ENCODE measurements around the gene BRI3BP.

The BRI3BP gene, protein sequence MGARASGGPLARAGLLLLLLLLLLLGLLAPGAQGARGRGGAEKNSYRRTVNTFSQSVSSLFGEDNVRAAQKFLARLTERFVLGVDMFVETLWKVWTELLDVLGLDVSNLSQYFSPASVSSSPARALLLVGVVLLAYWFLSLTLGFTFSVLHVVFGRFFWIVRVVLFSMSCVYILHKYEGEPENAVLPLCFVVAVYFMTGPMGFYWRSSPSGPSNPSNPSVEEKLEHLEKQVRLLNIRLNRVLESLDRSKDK

DNA sequence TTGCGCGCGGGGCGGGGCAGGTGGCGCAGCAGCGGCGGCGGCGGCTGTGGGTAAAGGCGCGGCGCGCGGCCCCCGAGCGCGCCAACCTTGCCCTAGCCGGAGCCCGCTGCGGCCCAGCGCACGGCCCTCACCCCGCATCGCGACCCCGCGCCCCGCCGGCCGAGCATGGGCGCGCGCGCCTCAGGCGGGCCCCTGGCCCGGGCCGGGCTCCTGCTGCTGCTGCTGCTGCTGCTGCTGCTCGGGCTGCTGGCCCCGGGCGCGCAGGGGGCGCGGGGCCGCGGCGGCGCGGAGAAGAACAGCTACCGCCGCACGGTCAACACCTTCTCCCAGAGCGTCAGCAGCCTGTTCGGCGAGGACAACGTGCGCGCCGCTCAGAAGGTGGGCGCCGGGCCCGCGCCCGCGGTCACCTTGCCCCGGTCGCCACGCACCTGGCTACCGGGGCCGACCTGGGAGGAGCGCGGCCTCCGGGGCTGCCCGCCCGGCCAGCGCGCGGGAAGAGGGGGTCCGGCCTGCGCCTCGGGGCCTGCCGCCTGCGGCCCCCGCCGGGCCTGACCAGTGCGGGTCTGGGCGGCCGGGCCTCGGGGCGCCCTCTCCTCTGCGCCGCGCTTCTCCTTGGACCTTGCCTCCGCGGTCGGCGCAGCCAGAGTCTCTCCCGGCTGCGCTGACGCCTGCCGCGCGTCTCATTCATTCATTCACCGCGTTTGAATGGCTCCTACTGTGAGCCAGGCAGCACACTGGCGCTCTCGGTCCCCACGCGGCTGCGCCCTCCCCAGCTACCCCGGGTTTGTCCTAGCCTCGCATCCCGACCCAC, at the start of gene BRI3BP:
Gene BRI3BP, plus strand, starts transcription at position 20 of the 811 bp plus-strand sequence. Its CDS starts 146 bp downstream, at position 166.
- peak; percentile 9 for DNase-seq

DNA sequence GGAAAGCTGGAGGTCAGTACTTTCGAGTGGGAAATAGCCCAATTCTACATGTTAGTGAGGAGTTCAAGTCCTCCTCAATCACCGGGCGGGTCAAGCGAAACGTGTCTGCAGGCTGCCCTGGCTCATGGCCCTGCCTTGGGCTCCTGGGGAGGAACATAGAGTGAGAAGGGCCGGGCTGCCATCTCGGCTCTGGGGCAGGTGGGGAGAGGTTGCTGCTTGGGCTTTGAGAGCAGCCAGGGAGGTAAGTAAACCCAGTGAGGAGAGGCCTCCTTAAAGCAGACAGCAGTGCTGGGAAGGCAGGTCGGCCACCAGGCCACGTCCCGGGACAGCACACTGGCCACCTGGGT, 47.0 kb upstream of the BRI3BP start:
- no peak for DNase-seq

DNA sequence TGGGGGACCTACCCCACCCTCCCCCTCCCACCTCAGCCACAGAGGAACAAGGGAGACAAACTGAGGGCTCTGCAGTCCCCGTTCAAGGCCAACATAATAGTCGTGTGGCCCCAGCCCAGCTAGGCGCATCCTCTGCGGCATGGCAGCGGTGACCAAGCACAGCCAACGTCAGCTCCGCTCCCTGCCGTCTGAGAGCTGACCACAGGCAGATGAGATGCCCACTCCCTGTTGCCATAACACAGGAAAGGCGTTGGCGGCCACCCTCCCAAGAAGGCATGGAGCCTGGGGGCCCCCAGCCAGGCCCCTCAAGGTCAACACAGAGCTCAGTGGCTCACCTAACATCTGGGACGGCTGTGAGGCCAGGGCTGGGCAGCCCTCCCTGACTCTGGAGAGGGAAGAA, 46.4 kb upstream of the BRI3BP start:
- no peak for DNase-seq

DNA sequence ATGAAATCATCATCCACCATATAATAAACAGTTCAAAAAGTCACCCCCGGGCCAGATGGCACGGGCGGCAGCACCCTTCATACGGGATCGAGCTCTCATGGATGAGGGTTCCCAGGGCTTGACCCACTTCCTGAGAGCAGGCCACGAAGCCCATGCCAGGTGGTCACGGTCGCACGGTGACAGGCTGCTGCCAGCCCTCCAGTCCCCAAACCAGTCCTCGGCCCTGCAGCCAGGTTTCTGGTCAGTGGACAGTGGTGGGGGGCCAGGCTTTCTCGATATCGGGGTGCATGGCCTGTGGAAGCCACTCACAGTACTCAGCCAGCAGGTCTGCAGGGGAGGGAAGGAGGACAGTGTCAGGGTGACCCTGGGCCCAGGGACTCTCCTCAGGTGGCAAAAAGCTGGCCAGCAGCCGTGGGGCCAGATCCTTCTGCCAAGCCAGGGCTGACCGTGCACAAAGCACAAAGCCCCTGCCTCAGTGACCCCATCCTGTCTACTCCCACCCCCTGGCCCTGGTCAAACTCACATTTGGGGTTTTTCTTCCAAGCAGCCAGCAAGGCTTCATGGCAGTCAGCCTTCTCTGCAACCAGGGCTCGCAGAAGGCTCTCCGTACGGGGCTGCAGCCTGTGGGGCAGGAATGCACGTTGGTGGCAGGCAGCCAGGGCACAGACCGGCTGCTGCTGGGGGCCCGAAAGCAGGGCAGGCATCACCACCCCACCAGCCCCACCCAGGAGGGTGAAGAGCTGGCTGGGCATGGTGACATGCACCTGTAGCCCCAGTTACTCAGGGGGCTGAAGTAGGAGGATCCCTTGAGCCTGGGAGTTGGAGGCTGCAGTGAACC, 45.7 kb upstream of the BRI3BP start:
- no peak for DNase-seq

DNA sequence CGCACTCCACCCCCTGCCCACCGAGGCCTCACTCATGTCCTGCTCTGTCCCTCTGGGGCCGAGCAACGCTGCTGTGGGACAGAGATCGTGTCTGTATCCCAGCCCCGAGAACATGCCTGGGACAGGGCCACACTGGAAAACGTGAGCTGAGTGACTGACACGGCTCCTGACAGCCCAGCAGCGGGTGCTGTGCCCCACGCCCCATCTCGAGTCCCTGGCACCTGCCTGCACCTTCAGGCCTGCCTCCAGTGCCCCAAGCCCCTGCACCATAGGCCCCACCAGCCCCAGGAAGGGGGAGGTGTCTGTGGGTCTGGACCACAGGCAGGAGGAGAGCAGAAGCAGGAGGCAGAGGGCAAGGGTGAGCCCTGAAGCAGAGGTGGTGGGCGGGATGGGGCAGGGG, 44.4 kb upstream of the BRI3BP start:
- no peak for DNase-seq

DNA sequence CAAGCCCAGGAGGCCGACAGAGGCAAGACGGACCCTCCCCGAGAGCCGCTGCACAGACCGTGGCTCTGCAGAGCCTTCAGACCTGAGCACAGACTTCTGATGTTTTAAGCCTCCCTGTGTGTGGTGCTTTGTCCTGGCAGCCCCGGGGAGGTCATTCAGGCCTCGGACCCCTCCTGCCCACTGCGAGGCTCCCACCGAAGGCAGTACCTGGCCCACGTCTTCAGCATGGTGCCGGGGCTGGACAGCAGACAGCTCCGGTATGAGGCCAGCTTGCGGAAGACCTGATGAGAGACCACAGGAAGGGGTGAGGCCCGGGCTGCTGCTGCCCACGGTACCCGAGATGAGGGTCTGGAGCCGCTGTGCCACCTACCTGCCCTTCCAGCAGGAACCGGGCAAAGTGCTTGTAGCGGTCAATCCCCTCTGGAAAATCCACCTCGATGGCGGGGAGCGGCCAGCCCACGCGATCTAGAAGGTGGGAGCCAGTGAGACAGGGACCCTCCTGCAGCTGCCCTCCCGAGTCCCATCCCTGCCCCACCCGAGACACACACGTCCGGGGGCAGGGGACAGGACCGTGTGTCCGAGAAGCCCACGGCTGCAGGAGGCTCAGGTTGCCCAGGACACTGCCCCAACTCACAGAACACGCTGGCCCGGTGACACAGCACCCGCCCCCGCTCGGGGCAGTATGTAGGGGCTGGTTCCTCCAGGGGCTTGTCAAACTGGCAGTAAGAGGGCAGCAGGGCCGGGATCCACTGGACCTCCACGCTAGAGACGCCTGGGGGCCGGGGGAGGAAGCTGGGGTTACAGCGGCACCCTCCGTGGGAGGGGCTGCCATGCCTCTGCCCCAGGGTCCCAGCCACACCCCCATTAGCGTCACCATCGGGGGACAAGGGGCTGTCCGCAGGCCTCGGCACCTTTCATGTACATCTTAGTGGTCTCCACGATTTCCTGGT, 43.4 kb upstream of the BRI3BP start:
- no peak for DNase-seq

DNA sequence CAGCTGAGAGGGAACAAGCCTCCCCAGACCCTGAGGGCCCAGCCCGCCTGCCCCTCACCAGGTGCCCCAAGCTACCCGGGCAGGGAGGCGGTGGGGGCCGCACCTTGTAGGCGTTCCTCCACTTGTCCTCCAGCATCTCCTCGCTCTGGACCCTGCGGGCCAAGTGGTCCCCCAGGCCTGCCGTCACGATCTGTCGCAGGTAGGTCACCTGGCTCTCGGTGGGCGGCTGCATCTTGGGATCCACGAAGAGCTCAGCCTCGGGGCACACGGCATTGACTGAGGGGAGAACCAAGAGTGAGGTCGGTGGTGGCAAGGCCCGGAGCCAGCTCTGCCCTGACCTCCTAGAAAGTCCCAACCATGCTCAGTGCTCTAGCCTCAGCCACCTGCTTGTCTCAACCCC, 41.1 kb upstream of the BRI3BP start:
- no peak for DNase-seq

DNA sequence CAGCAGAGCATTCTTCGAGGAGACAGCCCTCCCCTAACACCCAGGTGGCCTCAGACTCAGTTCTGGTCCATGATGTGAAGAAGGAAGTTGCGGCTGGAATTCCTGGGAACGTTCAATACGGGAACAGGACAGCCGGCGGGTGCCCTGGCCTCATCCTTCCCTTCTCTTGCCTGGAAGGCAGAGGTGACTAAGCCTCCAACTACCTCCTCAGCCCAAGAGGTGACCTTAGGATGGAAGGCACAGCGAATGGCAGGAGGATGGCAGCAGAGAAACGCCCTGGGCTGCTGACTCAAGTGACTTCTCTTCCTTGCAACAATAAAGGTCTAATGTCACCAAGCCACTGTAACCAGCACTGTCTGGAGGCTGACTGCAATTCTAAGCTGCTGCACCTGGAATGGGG, 40.6 kb upstream of the BRI3BP start:
- no peak for DNase-seq

DNA sequence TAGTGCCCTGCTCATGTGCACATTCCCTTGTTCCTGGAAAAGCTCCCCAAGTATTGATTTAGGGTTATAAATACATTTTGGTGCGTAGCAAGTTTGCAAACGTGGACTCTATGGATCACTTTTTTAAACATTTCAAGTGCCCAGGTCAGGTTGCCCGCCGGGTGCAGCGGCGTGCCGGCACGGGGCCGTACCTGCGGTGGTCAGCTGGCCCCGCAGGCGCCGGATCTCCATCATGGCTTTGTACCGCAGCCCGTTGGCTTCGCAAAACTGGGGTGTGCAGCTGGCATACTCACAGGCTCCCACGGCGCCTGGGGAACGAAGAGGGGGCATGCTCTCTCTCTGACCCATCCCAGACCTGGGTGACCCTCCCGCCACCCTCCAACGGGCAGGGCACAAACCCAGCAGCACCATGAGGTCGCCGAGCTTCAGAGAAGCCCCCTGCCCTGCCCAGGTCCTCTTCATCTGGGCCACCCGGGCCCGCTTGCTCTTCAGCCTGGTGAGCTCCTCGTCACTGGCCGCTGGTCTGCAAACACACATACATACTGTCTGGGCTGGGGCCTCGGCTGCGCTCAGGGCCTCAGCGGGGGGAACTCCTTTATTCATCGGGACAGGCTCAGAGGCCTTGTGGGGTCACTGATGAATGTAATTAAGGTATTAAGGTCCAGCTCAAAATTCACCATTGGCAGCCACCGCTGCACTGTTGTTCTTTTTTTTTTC, 39.6 kb upstream of the BRI3BP start:
- DNase-seq = no peak

DNA sequence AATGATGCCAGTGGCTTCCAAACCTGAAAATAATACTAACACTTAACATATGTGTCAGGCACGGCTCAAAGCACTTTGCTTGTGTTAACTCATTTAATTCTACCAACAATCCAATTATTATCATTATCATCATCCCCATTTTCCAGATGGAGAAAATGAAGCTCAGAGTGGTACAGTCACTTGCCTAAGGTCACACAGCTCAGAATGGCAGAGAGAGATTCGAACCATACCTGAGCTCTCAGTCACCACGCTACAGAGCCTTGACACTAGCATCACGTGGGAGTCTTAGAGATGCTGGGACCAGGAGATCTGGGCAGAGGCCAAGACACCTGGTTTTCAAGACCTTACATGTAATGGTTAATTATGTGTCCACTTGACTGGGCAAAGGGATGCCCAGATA, 38.7 kb upstream of the BRI3BP start:
- DNase-seq = no peak

DNA sequence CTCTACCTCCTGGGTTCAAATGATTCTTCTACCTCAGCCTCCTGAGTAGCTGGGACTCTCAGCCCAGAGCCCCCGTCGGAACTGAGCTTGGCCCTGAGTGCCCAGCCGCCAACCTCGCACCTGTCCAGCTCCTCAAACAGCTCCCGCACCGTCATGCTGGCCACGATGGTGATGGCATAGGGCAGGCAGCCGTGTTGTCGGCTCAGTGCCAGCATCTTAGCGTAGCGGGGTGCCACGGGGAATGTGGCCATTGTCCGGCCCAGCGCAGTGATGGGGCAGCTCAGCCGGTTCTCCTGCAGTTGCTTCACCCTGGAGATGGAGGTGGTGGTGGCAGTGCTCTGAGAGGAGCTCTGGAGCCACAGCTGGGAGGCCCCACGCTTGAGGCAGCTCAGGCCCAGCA, 36.9 kb upstream of the BRI3BP start:
- DNase-seq = no peak

DNA sequence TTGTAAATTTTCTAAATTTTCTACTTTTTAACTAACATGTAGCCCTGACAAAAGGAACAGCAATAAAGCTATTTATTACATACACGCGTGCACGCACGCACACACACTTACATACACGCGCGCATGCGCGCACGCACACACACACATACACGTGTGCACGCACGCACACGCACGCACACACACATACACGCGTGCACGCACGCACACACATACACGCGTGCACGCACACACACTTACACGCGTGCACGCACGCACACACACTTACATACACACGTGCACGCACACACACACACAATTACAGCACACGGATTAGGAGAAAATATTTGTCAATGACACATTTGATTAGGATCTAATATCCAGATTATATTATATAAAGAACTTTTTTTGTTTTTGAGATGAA, 32.4 kb upstream of the BRI3BP start:
- DNase-seq = no peak

DNA sequence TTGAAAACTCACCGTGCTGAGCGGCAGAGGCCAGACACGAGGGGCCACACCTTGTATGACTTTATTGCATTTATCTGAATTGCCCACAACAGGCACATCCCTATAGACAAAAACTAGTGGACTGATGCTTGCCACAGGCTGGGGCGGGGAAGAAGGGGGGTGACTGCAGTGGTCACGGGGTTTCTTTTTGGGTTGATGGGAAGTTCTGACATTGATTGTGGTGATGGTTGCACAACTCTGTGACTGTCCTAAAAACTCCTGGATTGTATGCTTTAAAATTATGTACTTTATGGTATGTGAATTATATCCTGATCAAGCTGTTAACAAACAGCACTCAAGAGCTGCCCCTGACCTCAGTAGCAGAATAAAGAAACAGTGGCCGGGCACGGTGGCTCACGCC, 30.2 kb upstream of the BRI3BP start:
- no peak for DNase-seq

DNA sequence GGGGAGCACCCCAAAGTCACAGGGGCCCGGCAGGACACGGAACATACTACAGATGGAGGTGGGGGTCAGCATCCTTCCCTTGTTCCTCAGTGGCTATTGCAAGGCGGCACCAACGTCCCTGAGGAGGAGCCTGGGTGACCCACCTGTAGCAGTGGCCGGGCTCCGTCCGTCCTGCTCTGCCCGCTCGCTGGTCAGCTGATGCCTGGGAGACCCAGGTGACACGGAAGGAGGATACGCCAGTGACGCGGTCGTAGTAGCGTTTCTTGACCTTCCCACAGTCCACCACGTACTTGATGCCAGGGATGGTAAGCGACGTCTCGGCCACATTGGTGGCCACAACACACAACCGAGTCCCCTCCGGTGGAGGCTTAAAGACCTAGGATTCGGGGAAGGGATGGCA, 29.2 kb upstream of the BRI3BP start:
- DNase-seq = no peak

DNA sequence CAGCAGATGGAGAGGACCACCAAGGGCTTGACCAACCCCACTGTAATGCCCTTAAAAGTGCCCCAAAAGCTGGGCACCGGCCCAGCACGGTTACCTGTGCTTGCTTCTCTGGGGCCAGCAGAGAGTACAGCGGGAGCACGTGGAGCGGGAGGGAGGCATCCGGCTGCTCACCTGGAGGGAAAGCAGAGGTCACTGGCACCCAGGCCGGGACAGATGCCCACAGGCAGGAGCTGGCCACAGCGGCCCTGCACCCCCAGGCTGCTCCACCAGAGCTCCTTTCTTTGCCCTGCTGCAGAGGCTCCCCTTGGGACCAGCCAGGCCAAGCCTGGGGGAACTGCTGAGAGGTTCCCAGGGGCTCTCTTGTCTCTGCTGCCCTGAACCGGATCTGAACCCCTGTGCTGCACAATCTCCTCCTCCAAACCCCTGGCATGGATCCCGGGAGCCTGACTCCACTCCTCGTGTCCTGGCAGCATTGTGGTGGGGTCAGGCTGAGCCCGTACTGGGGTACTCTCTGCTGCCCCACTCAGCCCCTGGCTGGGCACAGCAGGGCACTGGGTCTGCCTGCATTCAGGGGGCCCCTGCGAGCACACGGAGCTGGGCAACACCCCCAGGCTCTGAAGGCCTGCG, 28.5 kb upstream of the BRI3BP start:
- DNase-seq = no peak

DNA sequence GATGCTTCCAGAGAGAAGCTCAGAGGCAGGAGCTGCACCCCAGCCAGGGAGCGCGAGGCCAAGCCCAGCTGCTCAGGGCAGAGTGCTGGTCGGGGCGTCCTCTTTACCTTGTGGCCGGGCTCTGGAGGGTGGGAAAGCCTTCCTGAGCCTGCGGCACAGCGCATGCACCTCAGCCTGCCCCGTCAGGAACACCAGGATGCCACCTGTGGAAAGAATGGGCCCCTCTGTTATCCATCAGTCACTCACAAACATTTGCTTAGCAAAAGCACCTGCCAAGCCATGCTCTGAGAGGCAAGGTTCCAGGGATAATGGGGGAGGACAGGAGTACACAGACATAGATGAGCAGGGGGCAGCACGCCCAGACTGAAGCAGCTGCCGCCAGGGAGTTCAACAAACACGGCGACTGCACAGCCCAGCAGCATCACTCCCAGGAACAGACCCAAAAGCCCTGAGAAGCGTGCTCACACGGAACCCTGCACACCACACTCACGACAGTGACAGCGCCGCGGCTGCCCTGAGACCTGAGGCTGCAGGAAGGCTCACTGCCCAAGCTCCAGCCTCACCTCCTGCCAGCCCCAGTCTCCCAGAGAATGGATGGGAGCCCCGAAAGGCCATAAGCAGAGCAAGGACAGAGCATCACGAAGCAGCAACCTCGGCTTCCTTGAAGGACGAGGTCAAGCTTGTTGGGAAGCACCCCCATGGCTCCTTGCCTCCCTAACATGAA, 26.3 kb upstream of the BRI3BP start:
- no peak for DNase-seq

DNA sequence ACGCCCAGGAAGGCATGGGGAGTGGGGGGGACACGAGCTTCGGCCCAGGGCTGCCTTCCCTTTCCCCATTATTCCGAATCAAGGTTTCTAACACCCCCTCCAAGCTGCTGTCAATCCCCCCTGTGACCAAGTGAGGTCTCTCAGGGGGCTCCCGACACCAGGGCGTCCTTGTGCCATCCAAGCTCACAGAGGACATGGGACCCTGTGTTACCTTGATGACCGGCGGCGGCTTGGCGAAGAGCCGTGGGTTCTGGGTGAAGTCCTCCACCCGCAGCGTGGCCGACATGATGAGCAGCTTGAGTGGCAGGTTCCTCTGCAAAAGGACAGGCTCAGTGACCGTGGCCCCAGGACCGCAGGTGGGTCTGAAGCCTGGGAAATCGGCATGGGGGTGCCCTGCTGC, 24.8 kb upstream of the BRI3BP start:
- no peak for DNase-seq

DNA sequence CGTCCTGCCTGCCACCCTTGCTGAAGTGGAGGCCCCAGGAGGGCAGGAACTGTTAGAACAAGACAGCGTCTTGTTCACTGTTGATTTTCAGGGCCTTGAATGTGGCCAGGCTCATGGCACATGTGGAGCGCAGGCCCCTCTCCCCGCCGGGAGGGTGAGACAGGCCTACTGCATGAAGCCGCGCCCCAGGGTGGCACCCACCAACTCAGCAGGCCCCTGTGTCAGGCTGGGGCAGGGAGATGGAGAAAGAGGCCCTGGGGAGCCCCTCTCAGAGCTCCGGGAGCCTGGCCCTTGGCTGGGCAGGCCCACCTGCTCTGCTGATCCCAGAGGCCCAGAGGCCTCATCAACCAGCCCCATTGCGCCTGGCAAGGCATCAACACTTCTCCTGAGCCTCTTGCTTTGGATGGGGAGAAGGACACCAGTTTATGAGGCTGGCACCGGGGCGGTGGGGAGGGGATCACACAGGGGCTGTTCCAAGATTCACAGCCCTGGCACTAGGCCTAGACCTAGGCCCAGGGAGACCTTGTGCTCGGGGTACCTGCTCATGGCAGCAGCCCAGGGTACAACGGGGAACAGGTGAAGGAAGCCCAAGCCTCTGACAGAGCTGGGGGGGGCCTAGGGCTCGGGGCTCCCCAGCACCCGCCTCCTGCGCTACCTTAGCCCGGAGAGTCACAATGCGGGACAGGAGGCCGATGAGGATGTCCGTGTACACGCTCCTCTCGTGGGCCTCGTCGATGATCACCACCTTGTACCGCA, 22.6 kb upstream of the BRI3BP start:
- no peak for DNase-seq

DNA sequence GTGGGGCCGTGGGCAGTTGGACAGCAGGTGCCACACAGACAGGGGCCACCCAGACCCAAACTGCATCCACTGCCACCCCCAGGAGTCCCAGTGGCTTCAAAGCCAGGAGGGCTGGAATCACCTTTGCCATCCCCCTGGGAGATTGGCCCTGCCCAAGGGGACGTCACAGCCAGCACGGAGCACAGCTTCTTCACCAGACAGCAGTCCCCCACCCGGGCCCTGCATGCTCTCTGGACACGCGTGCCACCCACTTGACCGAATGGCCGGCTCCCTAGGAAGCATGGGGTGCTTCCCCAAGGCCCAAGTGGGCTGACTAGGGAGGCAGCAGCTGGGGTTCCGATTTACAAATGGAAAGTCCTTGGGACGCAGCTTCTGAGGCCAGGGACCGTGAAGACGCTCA, 21.8 kb upstream of the BRI3BP start:
- no peak for DNase-seq

DNA sequence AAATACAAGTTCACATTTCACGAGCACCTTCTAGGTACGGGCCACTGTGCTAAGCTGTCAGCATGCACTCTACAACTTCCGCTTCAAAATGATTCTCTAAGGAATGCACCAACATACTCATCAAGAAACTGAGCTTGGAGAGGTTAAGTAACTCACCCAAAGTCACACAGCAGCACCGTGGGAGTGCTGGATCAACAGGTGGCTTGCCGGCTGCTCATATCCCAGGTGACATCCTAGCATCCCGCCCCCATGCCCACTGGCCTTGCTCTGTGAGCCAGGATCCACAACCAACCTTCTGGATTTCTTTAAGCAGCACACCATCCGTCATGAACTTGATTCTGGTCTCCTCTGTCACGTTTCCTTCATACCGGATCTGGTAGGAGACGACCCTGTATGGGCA, 21.2 kb upstream of the BRI3BP start:
- no peak for DNase-seq

Data from DMS79 (cell line).